ENCODE data around the gene TMUB1.
A peak's percentile ranks its signal among the peaks of the same experiment; 100 is the strongest.

Gene TMUB1

GRCh38 chr7:151064993-151065392 is 18.3 kb downstream of the TMUB1 start:
- no peak overlapping the region for H3K27ac ChIP-seq (replicated peaks; ENCODE audit: low read length)
- H4K91ac ChIP-seq (ENCODE audit: low read depth, low read length, poor library complexity), result no peak overlapping the region
- no peak overlapping the region for H3K4ac ChIP-seq (ENCODE audit: low read length)
- H2AK5ac ChIP-seq (ENCODE audit: low read depth, low read length), result no peak overlapping the region
- peaks cover 0 to 18% (median 0%) of the 10 kb centered on the region in 3 experiments for H3K27me3 ChIP-seq (ENCODE audit: control insufficient read depth in 3 of 3, insufficient read depth in 3 of 3, low read depth in 1 of 3, low read length in 3 of 3)
- H3K4me2 ChIP-seq (ENCODE audit: insufficient read depth, low read length, poor library complexity, severe bottlenecking), result no peak overlapping the region
- peaks cover 15 to 24% of the 10 kb centered on the region in 2 donors for H3K4me1 ChIP-seq (ENCODE audit: control insufficient read depth in 2 of 2, insufficient read depth in 1 of 2, low read depth in 1 of 2, low read length in 2 of 2)
- H4K8ac ChIP-seq (ENCODE audit: low read depth, low read length), result no peak overlapping the region
- peaks cover 4% of the 10 kb centered on the region for H3K79me1 ChIP-seq (ENCODE audit: low read depth, low read length)
- no peak overlapping the region for H2BK12ac ChIP-seq (ENCODE audit: low read length)
- no peaks in the 10 kb centered on the region for H3K9me3 ChIP-seq (replicated peaks in 1 of 2; ENCODE audit: control insufficient read depth in 2 of 2, insufficient read depth in 1 of 2, low read depth in 1 of 2, low read length in 2 of 2)
- H2BK120ac ChIP-seq (ENCODE audit: low read depth, low read length), result no peak overlapping the region
- no peak for DNase-seq (ENCODE audit: low spot score)
- peaks cover 32 to 71% of the 10 kb centered on the region in 2 donors for H3K36me3 ChIP-seq (replicated peaks in 1 of 2; ENCODE audit: control insufficient read depth in 2 of 2, insufficient read depth in 2 of 2, low read length in 2 of 2)
- H3K4me3 ChIP-seq (ENCODE audit: low read length in 2 of 2), result no peak overlapping the region
- no peak overlapping the region for H3K14ac ChIP-seq (ENCODE audit: low read length)
- H3K18ac ChIP-seq (ENCODE audit: low read length), result no peak overlapping the region
- no CpG with 5 or more reads among the region's 6 CpGs for WGBS, 2 donors (ENCODE audit: extremely low coverage in 2 of 2, insufficient read length in 2 of 2, insufficient replicate concordance in 1 of 2)
- H2BK5ac ChIP-seq (ENCODE audit: low read length), result no peak overlapping the region
- H2BK15ac ChIP-seq (ENCODE audit: low read length), result no peak overlapping the region
- no peak overlapping the region for H3K9ac ChIP-seq (ENCODE audit: low read depth, low read length, poor library complexity)
- H3K23ac ChIP-seq (ENCODE audit: low read depth, low read length, poor library complexity), result no peak overlapping the region
- no peak overlapping the region for H2AFZ ChIP-seq (ENCODE audit: low read length)

DNA sequence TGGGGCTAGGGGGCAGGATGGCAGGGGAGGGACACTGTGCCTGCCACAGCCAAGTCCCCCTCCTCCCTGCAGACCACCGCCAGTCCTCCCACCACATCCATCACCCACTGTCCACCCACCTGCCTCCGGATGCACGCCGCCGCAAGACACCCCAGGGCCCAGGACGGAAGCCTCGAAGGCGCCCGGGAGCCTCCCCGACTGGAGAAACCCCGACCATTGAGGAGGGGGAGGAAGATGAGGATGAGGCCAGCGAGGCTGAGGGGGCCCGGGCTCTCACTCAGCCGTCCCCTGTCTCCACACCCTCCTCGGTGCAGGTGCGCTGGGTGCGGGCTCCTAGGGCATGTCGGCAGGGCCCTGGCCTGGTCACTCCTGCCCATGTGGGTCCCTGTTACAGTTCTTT is 18.8 kb downstream of the TMUB1 start:
- Histone ChIP-seq H3K36me3 (replicated peaks in 1 of 2; ENCODE audit: control insufficient read depth in 2 of 2, insufficient read depth in 2 of 2, low read length in 2 of 2) (peaks cover 29 to 66% of the 10 kb centered on the region in 2 donors), H2AK5ac (ENCODE audit: low read depth, low read length) (no peak overlapping the region), H2BK5ac (ENCODE audit: low read length) (no peak overlapping the region), H3K27me3 (ENCODE audit: control insufficient read depth in 3 of 3, insufficient read depth in 3 of 3, low read depth in 1 of 3, low read length in 3 of 3) (peaks cover 0 to 18% (median 0%) of the 10 kb centered on the region in 3 experiments), H2BK120ac (ENCODE audit: low read depth, low read length) (no peak overlapping the region), H2BK12ac (ENCODE audit: low read length) (no peak overlapping the region), H3K9ac (ENCODE audit: low read depth, low read length, poor library complexity) (no peak overlapping the region), H3K4me3 (ENCODE audit: low read length in 2 of 2) (no peak overlapping the region), H3K18ac (ENCODE audit: low read length) (no peak overlapping the region), H2BK15ac (ENCODE audit: low read length) (no peak overlapping the region), H3K79me1 (ENCODE audit: low read depth, low read length) (peaks cover 4% of the 10 kb centered on the region), H3K4me1 (ENCODE audit: control insufficient read depth in 2 of 2, insufficient read depth in 1 of 2, low read depth in 1 of 2, low read length in 2 of 2) (peaks cover 15 to 24% of the 10 kb centered on the region in 2 donors), H3K4me2 (ENCODE audit: insufficient read depth, low read length, poor library complexity, severe bottlenecking) (no peak overlapping the region), H3K9me3 (replicated peaks in 1 of 2; ENCODE audit: control insufficient read depth in 2 of 2, insufficient read depth in 1 of 2, low read depth in 1 of 2, low read length in 2 of 2) (no peaks in the 10 kb centered on the region), H3K23ac (ENCODE audit: low read depth, low read length, poor library complexity) (no peak overlapping the region), H3K4ac (ENCODE audit: low read length) (no peak overlapping the region), H4K8ac (ENCODE audit: low read depth, low read length) (no peak overlapping the region), H3K14ac (ENCODE audit: low read length) (no peak overlapping the region), H4K91ac (ENCODE audit: low read depth, low read length, poor library complexity) (no peak overlapping the region), H2AFZ (ENCODE audit: low read length) (no peak overlapping the region), H3K27ac (replicated peaks; ENCODE audit: low read length) (no peak overlapping the region)
- WGBS, 2 donors (ENCODE audit: extremely low coverage in 2 of 2, insufficient read length in 2 of 2, insufficient replicate concordance in 1 of 2), result no CpG with 5 or more reads among the region's 18 CpGs
- no peak for DNase-seq (ENCODE audit: low spot score)

DNA sequence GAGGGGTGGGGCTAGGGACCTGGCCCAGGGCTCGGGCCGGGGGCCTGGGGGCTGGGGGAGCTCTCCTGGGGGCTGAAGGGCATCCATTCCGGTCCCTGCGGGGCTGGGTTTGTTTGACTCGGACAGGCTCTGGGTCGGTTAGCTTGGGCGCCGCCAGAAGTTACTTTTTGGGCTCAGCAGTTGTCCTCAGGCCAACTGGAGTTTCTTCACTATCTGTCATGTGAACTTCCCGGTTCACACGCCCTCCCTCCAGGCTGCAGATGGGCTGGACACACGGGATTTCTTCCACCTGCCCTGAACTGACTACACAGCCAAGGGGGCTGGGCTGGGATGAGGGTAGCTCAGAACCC is 20.1 kb downstream of the TMUB1 start:
- no peak overlapping the region for H2BK12ac ChIP-seq (ENCODE audit: low read length)
- WGBS, 2 donors (ENCODE audit: extremely low coverage in 2 of 2, insufficient read length in 2 of 2, insufficient replicate concordance in 1 of 2), result no CpG with 5 or more reads among the region's 11 CpGs
- no peak overlapping the region for H3K4me3 ChIP-seq (ENCODE audit: low read length in 2 of 2)
- H3K36me3 ChIP-seq (replicated peaks in 1 of 2; ENCODE audit: control insufficient read depth in 2 of 2, insufficient read depth in 2 of 2, low read length in 2 of 2), result peaks cover 28 to 57% of the 10 kb centered on the region in 2 donors
- H2AK5ac ChIP-seq (ENCODE audit: low read depth, low read length), result no peak overlapping the region
- no peak overlapping the region for H3K4ac ChIP-seq (ENCODE audit: low read length)
- H4K91ac ChIP-seq (ENCODE audit: low read depth, low read length, poor library complexity), result no peak overlapping the region
- H4K8ac ChIP-seq (ENCODE audit: low read depth, low read length), result no peak overlapping the region
- H3K4me2 ChIP-seq (ENCODE audit: insufficient read depth, low read length, poor library complexity, severe bottlenecking), result peak overlapping the region; percentile 64
- no peak overlapping the region for H3K23ac ChIP-seq (ENCODE audit: low read depth, low read length, poor library complexity)
- H3K14ac ChIP-seq (ENCODE audit: low read length), result no peak overlapping the region
- no peaks in the 10 kb centered on the region for H3K9me3 ChIP-seq (replicated peaks in 1 of 2; ENCODE audit: control insufficient read depth in 2 of 2, insufficient read depth in 1 of 2, low read depth in 1 of 2, low read length in 2 of 2)
- H2BK15ac ChIP-seq (ENCODE audit: low read length), result no peak overlapping the region
- no peak overlapping the region for H2BK5ac ChIP-seq (ENCODE audit: low read length)
- DNase-seq (ENCODE audit: low spot score), result no peak
- H2AFZ ChIP-seq (ENCODE audit: low read length), result no peak overlapping the region
- no peak overlapping the region for H3K9ac ChIP-seq (ENCODE audit: low read depth, low read length, poor library complexity)
- no peak overlapping the region for H2BK120ac ChIP-seq (ENCODE audit: low read depth, low read length)
- no peak overlapping the region for H3K27ac ChIP-seq (replicated peaks; ENCODE audit: low read length)
- H3K4me1 ChIP-seq (ENCODE audit: control insufficient read depth in 2 of 2, insufficient read depth in 1 of 2, low read depth in 1 of 2, low read length in 2 of 2), result peaks cover 17 to 33% of the 10 kb centered on the region in 2 donors
- H3K79me1 ChIP-seq (ENCODE audit: low read depth, low read length), result peaks cover 4% of the 10 kb centered on the region
- peaks cover 0 to 18% (median 0%) of the 10 kb centered on the region in 3 experiments for H3K27me3 ChIP-seq (ENCODE audit: control insufficient read depth in 3 of 3, insufficient read depth in 3 of 3, low read depth in 1 of 3, low read length in 3 of 3)
- H3K18ac ChIP-seq (ENCODE audit: low read length), result no peak overlapping the region

DNA sequence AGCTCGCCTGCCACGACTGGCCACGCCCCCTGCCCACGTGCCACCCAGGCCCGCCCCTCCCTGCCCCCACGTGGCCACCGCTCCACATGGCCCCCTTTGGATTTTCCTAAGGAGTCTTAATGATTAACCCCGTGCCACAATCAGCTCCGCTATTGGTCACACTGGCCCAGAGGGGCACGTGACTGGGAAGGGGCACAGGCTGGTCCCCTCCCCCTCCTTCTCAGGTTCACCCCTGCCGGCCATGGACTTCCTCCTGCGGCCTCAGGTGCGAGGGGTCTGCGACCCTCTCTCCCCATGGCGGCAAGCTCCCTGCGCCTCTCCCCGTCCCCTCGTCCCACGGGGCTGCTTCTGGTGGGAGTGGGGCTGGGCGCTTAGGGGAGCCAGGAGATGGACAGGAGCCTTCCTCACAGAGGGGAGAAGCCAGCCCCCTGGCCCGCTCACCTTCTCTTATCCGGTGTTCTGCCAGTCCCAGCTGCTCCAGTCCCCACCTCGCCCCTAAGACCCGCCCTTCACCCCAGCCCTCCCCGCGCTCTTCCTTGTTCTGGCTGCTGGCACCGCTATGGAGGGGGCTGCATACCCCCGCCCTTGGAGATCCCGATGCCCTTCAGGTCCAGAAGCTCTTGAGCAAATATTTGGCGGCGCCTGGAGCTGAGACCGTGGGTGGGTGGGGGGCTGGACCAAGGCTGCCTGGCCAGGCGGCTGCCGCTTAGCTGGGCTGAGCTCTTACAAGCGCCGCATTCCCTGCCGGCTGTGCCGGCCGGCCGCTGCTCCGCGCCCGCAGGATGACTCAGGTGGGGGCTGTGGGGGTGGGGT is 20.7 kb downstream of the TMUB1 start:
- H2BK120ac ChIP-seq (ENCODE audit: low read depth, low read length), result no peak overlapping the region
- WGBS, 2 donors (ENCODE audit: extremely low coverage in 2 of 2, insufficient read length in 2 of 2, insufficient replicate concordance in 1 of 2), result no CpG with 5 or more reads among the region's 43 CpGs
- peak overlapping the region; percentile 64 for H3K4me2 ChIP-seq (ENCODE audit: insufficient read depth, low read length, poor library complexity, severe bottlenecking)
- H4K8ac ChIP-seq (ENCODE audit: low read depth, low read length), result no peak overlapping the region
- H2BK5ac ChIP-seq (ENCODE audit: low read length), result no peak overlapping the region
- no peak overlapping the region for H4K91ac ChIP-seq (ENCODE audit: low read depth, low read length, poor library complexity)
- no peak overlapping the region for H2BK15ac ChIP-seq (ENCODE audit: low read length)
- H3K27ac ChIP-seq (replicated peaks; ENCODE audit: low read length), result no peak overlapping the region
- peaks cover 4% of the 10 kb centered on the region for H3K79me1 ChIP-seq (ENCODE audit: low read depth, low read length)
- peaks cover 22 to 51% of the 10 kb centered on the region in 2 donors for H3K36me3 ChIP-seq (replicated peaks in 1 of 2; ENCODE audit: control insufficient read depth in 2 of 2, insufficient read depth in 2 of 2, low read length in 2 of 2)
- H3K9me3 ChIP-seq (replicated peaks in 1 of 2; ENCODE audit: control insufficient read depth in 2 of 2, insufficient read depth in 1 of 2, low read depth in 1 of 2, low read length in 2 of 2), result no peaks in the 10 kb centered on the region
- peak overlapping the region in 1 of 2 donors; percentile 73 for H3K4me3 ChIP-seq (ENCODE audit: low read length in 2 of 2)
- peak overlapping the region; percentile 67 for H2BK12ac ChIP-seq (ENCODE audit: low read length)
- H3K27me3 ChIP-seq (ENCODE audit: control insufficient read depth in 3 of 3, insufficient read depth in 3 of 3, low read depth in 1 of 3, low read length in 3 of 3), result peaks cover 0 to 18% (median 0%) of the 10 kb centered on the region in 3 experiments
- peak overlapping the region; percentile 75 for H3K23ac ChIP-seq (ENCODE audit: low read depth, low read length, poor library complexity)
- H3K4me1 ChIP-seq (ENCODE audit: control insufficient read depth in 2 of 2, insufficient read depth in 1 of 2, low read depth in 1 of 2, low read length in 2 of 2), result peaks cover 17 to 34% of the 10 kb centered on the region in 2 donors
- H3K18ac ChIP-seq (ENCODE audit: low read length), result peak overlapping the region; percentile 88
- peak; percentile 77 for DNase-seq (ENCODE audit: low spot score)
- H3K4ac ChIP-seq (ENCODE audit: low read length), result no peak overlapping the region
- H3K14ac ChIP-seq (ENCODE audit: low read length), result no peak overlapping the region
- H2AK5ac ChIP-seq (ENCODE audit: low read depth, low read length), result peak overlapping the region; percentile 85
- no peak overlapping the region for H2AFZ ChIP-seq (ENCODE audit: low read length)
- H3K9ac ChIP-seq (ENCODE audit: low read depth, low read length, poor library complexity), result peak overlapping the region; percentile 75

All from neuronal stem cell (in vitro differentiated cells).